Psoas muscle (tissue), 8 donors: ENCODE measurements around the gene PLSCR4. TPM values are rescaled to one million over a fixed set of nuclear protein-coding genes. Genes with fewer than 3 reads are reported as not detected.
A peak's percentile ranks its signal among the peaks of the same experiment; 100 is the strongest.

ENCODE experiments used
- ATAC-seq, 4 donors: fragments of 200-7000 bp; cut with Tn5 transposase; one replicate each; pipeline ENCODE4 v1.9.1; 2020; ENCODE audit warnings: moderate library complexity in 3 of 4, mild to moderate bottlenecking in 2 of 4
- DNase-seq, 2 donors: peaks; one replicate each; pipeline ENCODE4 v3.0.0-alpha.2; 2020
- H3K27ac ChIP-seq: fragments of 200-600 bp; one replicate; pipeline ENCODE4 v1.8.0; 2022
- H3K27me3 ChIP-seq, 3 donors: fragments of 200-600 bp in 1 of 3; one replicate each; pipeline versions ENCODE4 v1.6.1 to v1.8.0; 2013 to 2022; ENCODE audit warnings: low read length in 2 of 3, mild to moderate bottlenecking in 2 of 3, moderate library complexity in 1 of 3; ENCODE audit not compliant: insufficient read depth in 3 of 3
- H3K36me3 ChIP-seq, 2 donors: fragments of 200-600 bp in 1 of 2; one replicate each; pipeline versions ENCODE4 v1.6.1 to v1.8.0; 2013 to 2022; ENCODE audit warnings: low read depth in 1 of 2, mild to moderate bottlenecking in 1 of 2, moderate library complexity in 1 of 2; ENCODE audit not compliant: insufficient read depth in 1 of 2
- H3K4me1 ChIP-seq: fragments of 200-600 bp; one replicate; pipeline ENCODE4 v1.8.0; 2022
- H3K4me3 ChIP-seq: fragments of 200-600 bp; one replicate; pipeline ENCODE4 v1.8.0; 2022; ENCODE audit warnings: mild to moderate bottlenecking
- H3K9me3 ChIP-seq: fragments of 200-600 bp; one replicate; pipeline ENCODE4 v1.8.0; 2022
- CTCF ChIP-seq: fragments of 200-600 bp; IDR thresholded peaks from one replicate; pipeline ENCODE4 v1.8.0; 2022; ENCODE audit warnings: antibody characterized with exemption
- WGBS, 3 donors: extraction: QIAGEN DNeasy Blood & Tissue Kit; methylation state at CpG; one replicate each; pipeline versions ENCODE4 v1.1.6 to v1.1.7; 2013; 5-methylcytosine and 5-hydroxymethylcytosine counted together
- intact Hi-C, 2 donors: fragments of 100-400 bp; cut with DNase I; formaldehyde crosslinking; loops; one replicate each; pipeline versions ENCODE4 v1.11.0 to v1.14.2; 2022
- polyA plus RNA-seq, 3 donors: library from polyadenylated mRNA; stranded (reverse); fragments of 200-250 nt; gene quantifications; one replicate each; pipeline ENCODE4 v1.2.3, GENCODE V29; 2013
- total RNA-seq, 4 donors: library from RNA; stranded (reverse); fragmentation: NEBNext Ultra II Directional in 2 of 4; extraction: Animal tissue kit (Norgen Biotek cat#: 25700) in 2 of 4; gene quantifications; one replicate each; pipeline versions ENCODE4 v1.2.1 to v1.2.4, GENCODE V29; 2021 to 2023
- donor health status: healthy with polysubstance abuse.
- donor health status: DM: no; HTN: no; CAD: no; lungs with moderate emphysema.
- donor health status: Bipolar disorder and iron deficiency.
- donor health status: healthy.
- donor health status: DM: yes; HTN: yes; CAD: no.
- donor health status: DM: no; HTN: no; CAD: no.
- donor health status: DM: no; HTN: no; CAD: no.
- donor health status: DM: yes; HTN: yes; CAD: no.

The PLSCR4 gene
- total and polyA plus RNA-seq, 7 donors = 2.0 to 13.5 (median 3.6) TPM

GRCh38 chr3:146156666-146157314 is 94.1 kb downstream of the PLSCR4 start:
- no peak for TF ChIP-seq CTCF
- ATAC-seq (no peak), DNase-seq (no peak)
- no peaks in the 10 kb centered on the region for H3K36me3 ChIP-seq
- peak overlapping the region; percentile 85 for H3K27ac ChIP-seq
- H3K4me1 ChIP-seq = no peaks in the 10 kb centered on the region
- H3K27me3 ChIP-seq = no peaks in the 10 kb centered on the region
- H3K9me3 ChIP-seq = no peaks in the 10 kb centered on the region
- H3K4me3 ChIP-seq = peak overlapping the region; percentile 85
- WGBS, 3 donors = 41 to 75% (median 46%) methylated on average over 3 of the region's 3 CpGs
- intact Hi-C loops = no loop called here

GRCh38 chr3:146156095-146156494 is 94.8 kb downstream of the PLSCR4 start:
- H3K4me1 ChIP-seq = no peaks in the 10 kb centered on the region

GRCh38 chr3:146154995-146155394 is 95.9 kb downstream of the PLSCR4 start:
- intact Hi-C loops = no loop called here
- Histone ChIP-seq H3K4me1 (no peaks in the 10 kb centered on the region), H3K4me3 (no peak overlapping the region), H3K27ac (no peak overlapping the region), H3K36me3 (no peaks in the 10 kb centered on the region), H3K9me3 (no peaks in the 10 kb centered on the region), H3K27me3 (no peaks in the 10 kb centered on the region)
- WGBS, 3 donors = 54 to 66% (median 57%) methylated on average over 2 of the region's 2 CpGs
- DNase-seq (no peak), ATAC-seq (no peak)
- TF ChIP-seq CTCF = no peak

More at GRCh38 chr3:146156095-146156494, 94.8 kb downstream of the PLSCR4 start:
- 20 to 43% (median 26%) methylated on average over 4 of the region's 4 CpGs for WGBS, 3 donors
- H3K36me3 ChIP-seq = no peaks in the 10 kb centered on the region
- peak overlapping the region; percentile 85 for H3K27ac ChIP-seq
- DNase-seq (no peak), ATAC-seq (no peak)
- peak overlapping the region; percentile 85 for H3K4me3 ChIP-seq
- no peaks in the 10 kb centered on the region for H3K9me3 ChIP-seq
- no peaks in the 10 kb centered on the region for H3K27me3 ChIP-seq
- no peak for TF ChIP-seq CTCF
- intact Hi-C loops = no loop called here

GRCh38 chr3:146154316-146154715 is 96.6 kb downstream of the PLSCR4 start:
- Histone ChIP-seq H3K9me3 (no peaks in the 10 kb centered on the region), H3K36me3 (no peaks in the 10 kb centered on the region), H3K27me3 (no peaks in the 10 kb centered on the region), H3K27ac (no peak overlapping the region), H3K4me1 (no peaks in the 10 kb centered on the region), H3K4me3 (no peak overlapping the region)
- ATAC-seq (no peak), DNase-seq (no peak)
- TF ChIP-seq CTCF = no peak
- 97 to 98% (median 98%) methylated on average over 1 of the region's 1 CpG for WGBS, 3 donors
- intact Hi-C loops = no loop called here

GRCh38 chr3:146153429-146153828 is 97.5 kb downstream of the PLSCR4 start:
- Histone ChIP-seq H3K4me1 (no peaks in the 10 kb centered on the region), H3K9me3 (no peaks in the 10 kb centered on the region), H3K36me3 (no peaks in the 10 kb centered on the region), H3K27me3 (no peaks in the 10 kb centered on the region), H3K27ac (no peak overlapping the region), H3K4me3 (no peak overlapping the region)
- WGBS, 3 donors = 74 to 85% (median 75%) methylated on average over 4 of the region's 4 CpGs
- no peak for ATAC-seq
- DNase-seq = no peak
- TF ChIP-seq CTCF = no peak
- intact Hi-C loops = no loop called here
